GM19025 (cell line): ENCODE results near the gene ADAM15.
A peak's percentile ranks its signal among the peaks of the same experiment; 100 is the strongest.

Source experiments
- ATAC-seq: cut with Tn5 transposase; IDR thresholded peaks from one replicate; pipeline ENCODE4 v1.9.1; 2021; ENCODE audit warnings: mild to moderate bottlenecking, low read depth, moderate library complexity; ENCODE audit not compliant: unreplicated experiment

Gene ADAM15

GRCh38 chr1:155049651-155050559 is 1.2 kb upstream of the ADAM15 start:
- no peak for ATAC-seq

- no peak for ATAC-seq
These were observed 243 bp downstream of the ADAM15 start for GRCh38 chr1:155051342-155051776.

GRCh38 chr1:155051777-155052398 is 772 bp downstream of the ADAM15 start:
- no peak for ATAC-seq

GRCh38 chr1:155052439-155053395 is 1.6 kb downstream of the ADAM15 start:
- no peak for ATAC-seq

- ATAC-seq = no peak
These were observed 2.5 kb downstream of the ADAM15 start for GRCh38 chr1:155053531-155054105.

GRCh38 chr1:155057104-155057503 is 6.0 kb downstream of the ADAM15 start:
- no peak for ATAC-seq

DNA sequence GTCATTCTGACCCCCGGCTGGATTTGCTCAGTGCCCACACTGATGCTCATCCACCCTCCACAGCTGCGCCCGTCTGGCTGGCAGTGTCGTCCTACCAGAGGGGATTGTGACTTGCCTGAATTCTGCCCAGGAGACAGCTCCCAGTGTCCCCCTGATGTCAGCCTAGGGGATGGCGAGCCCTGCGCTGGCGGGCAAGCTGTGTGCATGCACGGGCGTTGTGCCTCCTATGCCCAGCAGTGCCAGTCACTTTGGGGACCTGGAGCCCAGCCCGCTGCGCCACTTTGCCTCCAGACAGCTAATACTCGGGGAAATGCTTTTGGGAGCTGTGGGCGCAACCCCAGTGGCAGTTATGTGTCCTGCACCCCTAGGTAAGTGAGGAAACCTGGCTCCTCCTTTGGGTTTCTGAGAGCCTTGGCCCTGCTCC is 6.7 kb downstream of the ADAM15 start:
- ATAC-seq = no peak

GRCh38 chr1:155060736-155061135 is 9.6 kb downstream of the ADAM15 start:
- no peak for ATAC-seq

- no peak for ATAC-seq
These were observed 10.4 kb downstream of the ADAM15 start for GRCh38 chr1:155061381-155062150.

DNA sequence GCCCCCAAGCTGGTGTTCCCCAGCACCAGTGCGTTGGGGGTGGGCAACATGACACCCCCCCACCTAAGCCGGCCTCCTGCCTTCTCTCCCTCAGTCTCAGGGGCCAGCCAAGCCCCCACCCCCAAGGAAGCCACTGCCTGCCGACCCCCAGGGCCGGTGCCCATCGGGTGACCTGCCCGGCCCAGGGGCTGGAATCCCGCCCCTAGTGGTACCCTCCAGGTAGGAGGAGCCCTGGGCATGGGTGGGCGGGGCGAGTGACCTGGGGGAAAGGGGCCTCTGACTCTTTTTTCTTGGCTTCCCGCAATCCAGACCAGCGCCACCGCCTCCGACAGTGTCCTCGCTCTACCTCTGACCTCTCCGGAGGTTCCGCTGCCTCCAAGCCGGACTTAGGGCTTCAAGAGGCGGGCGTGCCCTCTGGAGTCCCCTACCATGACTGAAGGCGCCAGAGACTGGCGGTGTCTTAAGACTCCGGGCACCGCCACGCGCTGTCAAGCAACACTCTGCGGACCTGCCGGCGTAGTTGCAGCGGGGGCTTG is 11.1 kb downstream of the ADAM15 start:
- ATAC-seq = no peak

- ATAC-seq = peak; percentile 5
These were observed 11.7 kb downstream of the ADAM15 start for GRCh38 chr1:155062702-155063411.

DNA sequence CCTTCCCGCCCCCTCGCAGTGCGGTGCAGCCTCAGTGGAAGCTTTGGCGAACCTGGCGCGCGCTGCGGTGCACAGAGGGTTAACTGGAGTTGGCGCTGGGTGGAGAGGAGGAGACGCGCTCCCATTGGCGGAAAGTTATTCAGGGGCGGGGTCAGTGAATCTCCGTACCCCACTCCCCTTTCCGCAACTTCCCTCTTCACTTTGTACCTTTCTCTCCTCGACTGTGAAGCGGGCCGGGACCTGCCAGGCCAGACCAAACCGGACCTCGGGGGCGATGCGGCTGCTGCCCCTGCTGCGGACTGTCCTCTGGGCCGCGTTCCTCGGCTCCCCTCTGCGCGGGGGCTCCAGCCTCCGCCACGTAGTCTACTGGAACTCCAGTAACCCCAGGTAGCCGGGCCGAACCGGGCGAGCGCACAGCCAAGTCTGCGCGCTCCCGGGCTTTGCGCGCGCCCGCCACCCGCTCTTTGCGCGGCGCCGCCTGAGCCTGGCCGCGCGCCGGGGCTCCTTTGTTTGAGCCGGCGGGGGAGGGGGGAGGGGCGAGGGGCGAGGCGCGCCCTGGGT is 12.5 kb downstream of the ADAM15 start, which contains the start of gene EFNA4:
TSS of gene EFNA4 (plus strand) at position 191 of the 561 bp plus-strand sequence. CDS start at position 275, 84 bp downstream.
- peak; percentile 68 for ATAC-seq

DNA sequence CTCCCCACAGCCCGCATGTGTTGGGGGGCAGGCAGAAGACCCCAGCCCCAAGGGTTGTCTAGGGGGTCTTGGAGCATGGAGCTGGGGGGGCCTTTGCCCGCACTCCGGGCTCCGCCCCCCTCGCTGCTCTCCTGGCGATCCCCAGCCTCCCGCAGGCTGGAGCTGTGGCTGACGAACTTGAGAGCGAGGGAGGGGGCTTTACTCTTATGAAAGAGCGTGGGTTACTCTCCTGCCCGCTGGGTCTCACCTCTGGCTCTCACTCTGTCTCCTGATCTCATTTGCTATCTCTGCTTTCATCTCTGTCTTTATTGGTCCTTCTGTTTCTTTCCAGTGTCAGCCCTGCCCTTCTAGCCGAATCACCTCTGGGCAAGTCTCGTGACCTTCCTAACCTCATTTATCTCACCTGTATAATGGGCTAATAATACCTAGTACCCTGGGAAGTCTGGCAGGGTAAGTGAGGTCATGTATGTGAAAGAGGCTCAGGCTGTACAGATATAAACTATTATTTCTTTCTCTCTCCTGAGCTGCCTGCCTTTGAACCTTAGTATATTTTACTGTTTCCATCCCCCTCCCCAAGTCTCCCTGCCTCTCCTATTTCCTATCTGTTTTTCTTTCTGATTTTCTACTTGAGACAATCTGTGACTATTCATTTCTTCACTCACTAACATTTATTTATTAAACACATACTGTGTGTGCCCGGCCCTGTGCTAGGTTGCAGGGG is 13.2 kb downstream of the ADAM15 start:
- ATAC-seq = no peak

- no peak for ATAC-seq
These were observed 13.8 kb downstream of the ADAM15 start for GRCh38 chr1:155064832-155065429.

DNA sequence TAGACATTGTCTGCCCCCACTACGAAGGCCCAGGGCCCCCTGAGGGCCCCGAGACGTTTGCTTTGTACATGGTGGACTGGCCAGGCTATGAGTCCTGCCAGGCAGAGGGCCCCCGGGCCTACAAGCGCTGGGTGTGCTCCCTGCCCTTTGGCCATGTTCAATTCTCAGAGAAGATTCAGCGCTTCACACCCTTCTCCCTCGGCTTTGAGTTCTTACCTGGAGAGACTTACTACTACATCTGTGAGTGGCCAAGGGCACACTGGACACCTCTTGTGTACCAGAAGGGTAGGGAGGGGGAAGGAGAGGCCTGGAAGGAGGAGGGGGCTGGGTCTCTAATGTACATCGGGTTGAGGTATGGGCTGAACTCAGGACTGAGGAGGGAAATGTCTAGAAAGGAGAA is 15.7 kb downstream of the ADAM15 start:
- no peak for ATAC-seq

- ATAC-seq = no peak
These were observed 17.5 kb downstream of the ADAM15 start for GRCh38 chr1:155068599-155068998.

DNA sequence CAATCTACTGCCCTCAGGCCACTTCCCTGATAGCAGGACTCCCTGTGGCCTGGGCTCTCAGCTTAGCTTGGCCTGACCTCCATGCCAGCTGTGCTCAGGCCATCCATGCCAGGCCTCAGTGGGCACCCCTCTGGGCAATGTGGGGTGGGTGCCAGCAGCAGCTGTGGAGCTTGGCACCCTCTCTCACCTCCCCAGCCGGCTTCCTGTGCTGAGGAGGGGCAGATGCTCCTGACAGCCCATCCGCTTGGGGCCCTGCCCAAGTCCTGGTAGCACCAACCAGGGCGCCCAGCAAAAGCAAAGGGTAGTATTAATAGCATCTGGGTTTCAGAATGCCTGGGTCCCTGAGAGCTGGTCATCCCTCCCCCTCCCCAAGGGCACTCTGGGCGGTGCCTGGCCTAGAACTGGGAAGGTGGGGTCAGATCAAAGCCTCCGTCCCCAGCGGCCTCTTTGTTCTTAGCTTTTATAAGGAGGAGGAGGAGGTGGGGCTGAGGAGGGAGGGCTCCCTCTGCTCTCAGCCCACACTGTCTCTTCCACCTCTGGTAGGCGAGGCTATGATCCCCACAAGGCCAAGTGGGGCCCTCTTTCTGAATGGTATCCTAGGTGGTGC is 18.5 kb downstream of the ADAM15 start:
- ATAC-seq = no peak
